OCI-LY7 (cell line): ENCODE results near the gene OR2F1. TPM values are rescaled to one million over a fixed set of nuclear protein-coding genes. Genes with fewer than 3 reads are reported as not detected.

Experiments used
- BruUV-seq: library from RNA; stranded (reverse); fragments of 400-500 nt; replicated peaks from 2 replicates; lab custom pipeline; 2021; lab: Mats Ljungman, UMichigan
- CTCF ChIA-PET: fragments of 300-600 bp; sonication (Branson Sonifier 250); formaldehyde crosslinking; loops from one replicate; lab custom pipeline; 2022; ENCODE audit warnings: antibody characterized with exemption; ENCODE audit not compliant: unreplicated experiment; lab: Charles Lee
- POLR2A ChIA-PET: fragments of 300-600 bp; sonication (Branson Sonifier 250); formaldehyde crosslinking; loops from one replicate; lab custom pipeline; 2022; ENCODE audit warnings: antibody characterized with exemption; lab: Charles Lee
- DNase-seq: peaks from one replicate; pipeline ENCODE4 v3.0.0-alpha.2; 2015; ENCODE audit warnings: low spot score
- H2AFZ ChIP-seq: fragments of 200-600 bp; sonication (generic), shearing (Covaris generic); 2 replicates; pipeline ENCODE4 v1.6.1; 2014; ENCODE audit warnings: mild to moderate bottlenecking, antibody characterized with exemption, low read length, moderate library complexity
- H3K27ac ChIP-seq: fragments of 200-600 bp; sonication (generic); 2 replicates; pipeline ENCODE4 v1.5.1; 2014; ENCODE audit warnings: mixed run types, low read depth, mild to moderate bottlenecking, moderate library complexity, low read length, inconsistent platforms; ENCODE audit not compliant: poor library complexity, severe bottlenecking
- H3K36me3 ChIP-seq: fragments of 200-600 bp; sonication (generic); 2 replicates; pipeline ENCODE4 v1.6.1; 2014; ENCODE audit warnings: mild to moderate bottlenecking, antibody characterized with exemption, low read length, moderate library complexity, mixed read lengths; ENCODE audit not compliant: insufficient read depth
- H3K4me1 ChIP-seq: fragments of 200-600 bp; sonication (generic); 2 replicates; pipeline ENCODE4 v1.5.1; 2014; ENCODE audit warnings: mild to moderate bottlenecking, low read length; ENCODE audit not compliant: insufficient read depth, poor library complexity, severe bottlenecking
- H3K4me2 ChIP-seq: fragments of 200-600 bp; sonication (generic); 2 replicates; pipeline ENCODE4 v1.6.1; 2014; ENCODE audit warnings: mild to moderate bottlenecking, low read length
- H3K4me3 ChIP-seq: fragments of 200-600 bp; sonication (generic); 2 replicates; pipeline ENCODE4 v1.5.1; 2014; ENCODE audit warnings: mild to moderate bottlenecking, low read depth, low read length; ENCODE audit not compliant: poor library complexity, severe bottlenecking
- H3K79me2 ChIP-seq: fragments of 200-600 bp; sonication (generic); 2 replicates; pipeline ENCODE4 v1.6.1; 2016; ENCODE audit warnings: low read depth, mild to moderate bottlenecking, low read length, moderate library complexity, mixed read lengths; ENCODE audit not compliant: insufficient read depth
- H3K9me2 ChIP-seq: fragments of 200-600 bp; sonication (generic); 2 replicates; pipeline ENCODE4 v1.6.1; 2016; ENCODE audit warnings: mild to moderate bottlenecking, low read length, mixed read lengths; ENCODE audit not compliant: insufficient read depth
- H3K9me3 ChIP-seq: fragments of 200-600 bp; sonication (generic); 2 replicates; pipeline ENCODE4 v1.6.1; 2014; ENCODE audit warnings: mild to moderate bottlenecking, mixed run types, low read length, mixed read lengths
- H4K20me1 ChIP-seq: fragments of 200-600 bp; sonication (generic); 2 replicates; pipeline ENCODE4 v1.6.1; 2014; ENCODE audit warnings: mild to moderate bottlenecking, antibody characterized with exemption, low read length, moderate library complexity, mixed read lengths; ENCODE audit not compliant: insufficient read depth
- EZH2phosphoT487 ChIP-seq: fragments of 200-600 bp; sonication (generic); IDR thresholded peaks from 2 replicates; pipeline ENCODE4 v1.6.1; 2018; ENCODE audit warnings: low read depth, borderline replicate concordance, mild to moderate bottlenecking, mixed run types, antibody characterized with exemption, low read length, moderate library complexity, mixed read lengths
- intact Hi-C: fragments of 100-400 bp; cut with micrococcal nuclease; formaldehyde crosslinking; loops from one replicate; pipeline ENCODE4 v1.10.0; 2022; ENCODE audit not compliant: unreplicated experiment
- total RNA-seq, 2 experiments: library from RNA; depleted of rRNA in 1 of 2; stranded (reverse); fragments of >200 nt in 1 of 2; shearing (Covaris generic) in 1 of 2; gene quantifications; 2 replicates each; pipeline ENCODE4 v1.2.3, GENCODE V29; 2014 to 2022
- TF ChIP-seq, protein P1 (sequence below): fragments of 200-600 bp; sonication (generic); conservative IDR thresholded peaks from 2 replicates; pipeline ENCODE4 v1.5.1; 2014; ENCODE audit warnings: mild to moderate bottlenecking, antibody characterized with exemption, low read length, moderate library complexity, mixed read lengths

The OR2F1 gene
- total RNA-seq, 2 experiments from 2014 or later, result not detected

GRCh38 chr7:143914938-143915652, 39.5 kb upstream of the OR2F1 start:
- no TSS peak for BruUV-seq
- Histone ChIP-seq H3K4me3 (no peak overlapping the region), H4K20me1 (no peaks in the 10 kb centered on the region), H3K9me3 (no peaks in the 10 kb centered on the region), H3K9me2 (no peaks in the 10 kb centered on the region), H3K36me3 (no peaks in the 10 kb centered on the region), H3K79me2 (no peaks in the 10 kb centered on the region), H3K27ac (no peak overlapping the region), H3K4me1 (no peaks in the 10 kb centered on the region), H2AFZ (no peak overlapping the region), H3K4me2 (no peak overlapping the region)
- ChIA-PET POLR2A (no interaction called here), CTCF (no interaction called here)
- intact Hi-C loops, result no loop called here
- TF ChIP-seq EZH2phosphoT487, result no peak
- TF ChIP-seq, protein P1, sequence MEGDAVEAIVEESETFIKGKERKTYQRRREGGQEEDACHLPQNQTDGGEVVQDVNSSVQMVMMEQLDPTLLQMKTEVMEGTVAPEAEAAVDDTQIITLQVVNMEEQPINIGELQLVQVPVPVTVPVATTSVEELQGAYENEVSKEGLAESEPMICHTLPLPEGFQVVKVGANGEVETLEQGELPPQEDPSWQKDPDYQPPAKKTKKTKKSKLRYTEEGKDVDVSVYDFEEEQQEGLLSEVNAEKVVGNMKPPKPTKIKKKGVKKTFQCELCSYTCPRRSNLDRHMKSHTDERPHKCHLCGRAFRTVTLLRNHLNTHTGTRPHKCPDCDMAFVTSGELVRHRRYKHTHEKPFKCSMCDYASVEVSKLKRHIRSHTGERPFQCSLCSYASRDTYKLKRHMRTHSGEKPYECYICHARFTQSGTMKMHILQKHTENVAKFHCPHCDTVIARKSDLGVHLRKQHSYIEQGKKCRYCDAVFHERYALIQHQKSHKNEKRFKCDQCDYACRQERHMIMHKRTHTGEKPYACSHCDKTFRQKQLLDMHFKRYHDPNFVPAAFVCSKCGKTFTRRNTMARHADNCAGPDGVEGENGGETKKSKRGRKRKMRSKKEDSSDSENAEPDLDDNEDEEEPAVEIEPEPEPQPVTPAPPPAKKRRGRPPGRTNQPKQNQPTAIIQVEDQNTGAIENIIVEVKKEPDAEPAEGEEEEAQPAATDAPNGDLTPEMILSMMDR, result no peak
- no peak for DNase-seq

- no peak for TF ChIP-seq EZH2phosphoT487
- TF ChIP-seq, protein P1, result no peak
- Histone ChIP-seq H3K79me2 (no peaks in the 10 kb centered on the region), H2AFZ (no peak overlapping the region), H3K4me1 (no peaks in the 10 kb centered on the region), H3K27ac (no peak overlapping the region), H3K9me3 (no peaks in the 10 kb centered on the region), H3K4me3 (no peak overlapping the region), H4K20me1 (no peaks in the 10 kb centered on the region), H3K9me2 (no peaks in the 10 kb centered on the region), H3K36me3 (no peaks in the 10 kb centered on the region), H3K4me2 (no peak overlapping the region)
- no peak for DNase-seq
- intact Hi-C loops, result no loop called here
- CTCF ChIA-PET, result interaction anchor here (0.6 kb wide), 1 partner anchor 62 kb away, joined by 3 read pairs; no protein-coding TSS in a partner anchor
- POLR2A ChIA-PET, result interaction anchor here (0.7 kb wide), 1 partner anchor 482 kb away, joined by 3 read pairs; no protein-coding TSS in a partner anchor
- BruUV-seq, result no TSS peak
Measured at GRCh38 chr7:143924851-143925250, 29.8 kb upstream of the OR2F1 start.

DNA sequence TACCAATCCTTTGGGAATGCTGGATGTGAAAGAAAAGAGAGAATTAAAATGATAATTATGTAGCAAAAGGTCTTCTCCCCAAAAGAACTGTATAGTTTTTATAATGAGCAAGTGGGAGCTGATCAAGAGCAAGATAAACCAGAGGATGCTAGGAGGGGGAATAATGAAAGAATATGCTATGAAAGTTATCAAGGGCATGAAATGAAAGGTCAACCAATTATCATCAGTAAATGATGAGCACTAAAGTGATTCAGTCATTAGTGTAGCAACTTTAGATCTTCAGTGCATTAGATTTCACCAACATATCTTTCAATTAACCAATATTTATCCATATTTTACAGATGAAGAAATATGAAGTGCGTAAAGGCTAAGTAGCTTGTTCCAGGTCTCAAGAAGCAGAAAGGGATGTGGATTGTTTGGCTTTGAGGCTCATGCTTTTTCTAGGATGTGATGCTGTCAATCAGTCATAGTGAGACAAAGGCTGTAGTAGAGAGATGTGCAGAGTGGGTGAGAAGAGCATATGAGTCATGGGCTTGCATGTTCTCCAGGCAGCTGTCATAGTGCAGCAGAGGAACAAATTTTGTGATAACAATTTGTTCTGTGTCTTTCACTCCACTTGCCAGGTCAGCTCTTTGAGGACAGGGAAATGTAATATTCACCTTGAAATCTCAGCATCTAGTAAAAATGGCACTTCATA, 25.3 kb upstream of the OR2F1 start:
- POLR2A ChIA-PET, result interaction anchor here (0.7 kb wide), 1 partner anchor 18 kb away, joined by 3 read pairs; no protein-coding TSS in a partner anchor
- no TSS peak for BruUV-seq
- DNase-seq, result no peak

More for the DNA sequence above, 25.3 kb upstream of the OR2F1 start:
- TF ChIP-seq EZH2phosphoT487, result no peak
- TF ChIP-seq, protein P1, result no peak
- no peaks in the 10 kb centered on the region for H3K36me3 ChIP-seq
- H4K20me1 ChIP-seq, result no peaks in the 10 kb centered on the region
- H3K9me3 ChIP-seq, result no peaks in the 10 kb centered on the region
- H3K9me2 ChIP-seq, result no peaks in the 10 kb centered on the region
- no peak overlapping the region for H3K4me2 ChIP-seq
- no peak overlapping the region for H3K27ac ChIP-seq
- H3K79me2 ChIP-seq, result no peaks in the 10 kb centered on the region
- CTCF ChIA-PET, result no interaction called here
- H2AFZ ChIP-seq, result no peak overlapping the region
- H3K4me3 ChIP-seq, result no peak overlapping the region
- intact Hi-C loops, result no loop called here
- H3K4me1 ChIP-seq, result no peaks in the 10 kb centered on the region
